Activated CD8-positive, alpha-beta memory T cell treated with anti-CD3 and anti-CD28 coated beads, Interleukin-2, amount 50 U/mL, for 1 hour (primary cell): ENCODE data around the gene RASGRF1.
"Not testable (repeated sequence)": the region's sequence is repeated elsewhere in the genome, so short reads cannot be mapped to it uniquely, and the experiment has no call there.

Experiments
- DNase-seq: peaks from one replicate; pipeline ENCODE4 v3.0.0-alpha.2; 2020; ENCODE audit errors: extremely low read depth

The RASGRF1 gene

GRCh38 chr15:79090487-79091203, at the start of gene RASGRF1:
Gene RASGRF1 (minus strand): TSS chr15:79090780. CDS start chr15:79090498, 282 bp downstream.
- no peak for DNase-seq

- no peak for DNase-seq
These were observed 46.0 kb upstream of the RASGRF1 start for GRCh38 chr15:79136434-79137046.

GRCh38 chr15:79133309-79133708, 42.7 kb upstream of the RASGRF1 start:
- no peak for DNase-seq

GRCh38 chr15:79132770-79133169, 42.2 kb upstream of the RASGRF1 start:
- DNase-seq: no peak

GRCh38 chr15:79132361-79132760, 41.8 kb upstream of the RASGRF1 start:
- no peak for DNase-seq

GRCh38 chr15:79130535-79131130, 40.1 kb upstream of the RASGRF1 start:
- no peak for DNase-seq

GRCh38 chr15:79129235-79129634, 38.7 kb upstream of the RASGRF1 start:
- no peak for DNase-seq

- no peak for DNase-seq
These were observed 38.0 kb upstream of the RASGRF1 start for GRCh38 chr15:79128556-79128955.

- DNase-seq: no peak
These were observed 33.8 kb upstream of the RASGRF1 start for GRCh38 chr15:79124388-79124787.

GRCh38 chr15:79122991-79123390, 32.4 kb upstream of the RASGRF1 start:
- no peak for DNase-seq

GRCh38 chr15:79122391-79122790, 31.8 kb upstream of the RASGRF1 start:
- no peak for DNase-seq

GRCh38 chr15:79121571-79121970, 31.0 kb upstream of the RASGRF1 start:
- no peak for DNase-seq

- no peak for DNase-seq
These were observed 27.0 kb upstream of the RASGRF1 start for GRCh38 chr15:79117442-79118204.

GRCh38 chr15:79116771-79117170, 26.2 kb upstream of the RASGRF1 start:
- DNase-seq: no peak

GRCh38 chr15:79115986-79116665, 25.5 kb upstream of the RASGRF1 start:
- no peak for DNase-seq

- DNase-seq: no peak
These were observed 23.3 kb upstream of the RASGRF1 start for GRCh38 chr15:79113831-79114230.

GRCh38 chr15:79111404-79111803, 20.8 kb upstream of the RASGRF1 start:
- DNase-seq: not testable (repeated sequence)

- DNase-seq: no peak
These were observed 14.6 kb upstream of the RASGRF1 start for GRCh38 chr15:79105141-79105540.

- no peak for DNase-seq
These were observed 12.0 kb upstream of the RASGRF1 start for GRCh38 chr15:79102595-79102994.

- no peak for DNase-seq
These were observed 11.4 kb upstream of the RASGRF1 start for GRCh38 chr15:79101866-79102581.

- DNase-seq: no peak
These were observed 9.1 kb upstream of the RASGRF1 start for GRCh38 chr15:79099692-79100091.
